ENCODE data around the gene AOC2. TPM values are rescaled to one million over a fixed set of nuclear protein-coding genes. Genes with fewer than 3 reads are reported as not detected.

Gene AOC2
- total and polyA plus RNA-seq, 2 of the 13 experiments (the other 11 are each of a cell fraction or from before 2014, with no cell fraction given), result 1.2 to 3.3 TPM

- TF ChIP-seq, protein P1, sequence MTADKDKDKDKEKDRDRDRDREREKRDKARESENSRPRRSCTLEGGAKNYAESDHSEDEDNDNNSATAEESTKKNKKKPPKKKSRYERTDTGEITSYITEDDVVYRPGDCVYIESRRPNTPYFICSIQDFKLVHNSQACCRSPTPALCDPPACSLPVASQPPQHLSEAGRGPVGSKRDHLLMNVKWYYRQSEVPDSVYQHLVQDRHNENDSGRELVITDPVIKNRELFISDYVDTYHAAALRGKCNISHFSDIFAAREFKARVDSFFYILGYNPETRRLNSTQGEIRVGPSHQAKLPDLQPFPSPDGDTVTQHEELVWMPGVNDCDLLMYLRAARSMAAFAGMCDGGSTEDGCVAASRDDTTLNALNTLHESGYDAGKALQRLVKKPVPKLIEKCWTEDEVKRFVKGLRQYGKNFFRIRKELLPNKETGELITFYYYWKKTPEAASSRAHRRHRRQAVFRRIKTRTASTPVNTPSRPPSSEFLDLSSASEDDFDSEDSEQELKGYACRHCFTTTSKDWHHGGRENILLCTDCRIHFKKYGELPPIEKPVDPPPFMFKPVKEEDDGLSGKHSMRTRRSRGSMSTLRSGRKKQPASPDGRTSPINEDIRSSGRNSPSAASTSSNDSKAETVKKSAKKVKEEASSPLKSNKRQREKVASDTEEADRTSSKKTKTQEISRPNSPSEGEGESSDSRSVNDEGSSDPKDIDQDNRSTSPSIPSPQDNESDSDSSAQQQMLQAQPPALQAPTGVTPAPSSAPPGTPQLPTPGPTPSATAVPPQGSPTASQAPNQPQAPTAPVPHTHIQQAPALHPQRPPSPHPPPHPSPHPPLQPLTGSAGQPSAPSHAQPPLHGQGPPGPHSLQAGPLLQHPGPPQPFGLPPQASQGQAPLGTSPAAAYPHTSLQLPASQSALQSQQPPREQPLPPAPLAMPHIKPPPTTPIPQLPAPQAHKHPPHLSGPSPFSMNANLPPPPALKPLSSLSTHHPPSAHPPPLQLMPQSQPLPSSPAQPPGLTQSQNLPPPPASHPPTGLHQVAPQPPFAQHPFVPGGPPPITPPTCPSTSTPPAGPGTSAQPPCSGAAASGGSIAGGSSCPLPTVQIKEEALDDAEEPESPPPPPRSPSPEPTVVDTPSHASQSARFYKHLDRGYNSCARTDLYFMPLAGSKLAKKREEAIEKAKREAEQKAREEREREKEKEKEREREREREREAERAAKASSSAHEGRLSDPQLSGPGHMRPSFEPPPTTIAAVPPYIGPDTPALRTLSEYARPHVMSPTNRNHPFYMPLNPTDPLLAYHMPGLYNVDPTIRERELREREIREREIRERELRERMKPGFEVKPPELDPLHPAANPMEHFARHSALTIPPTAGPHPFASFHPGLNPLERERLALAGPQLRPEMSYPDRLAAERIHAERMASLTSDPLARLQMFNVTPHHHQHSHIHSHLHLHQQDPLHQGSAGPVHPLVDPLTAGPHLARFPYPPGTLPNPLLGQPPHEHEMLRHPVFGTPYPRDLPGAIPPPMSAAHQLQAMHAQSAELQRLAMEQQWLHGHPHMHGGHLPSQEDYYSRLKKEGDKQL (CRISPR knock-in tag; IDR thresholded peaks at IDR 0.05; ENCODE audit: low read depth), result peak; percentile 83
- TF ChIP-seq, protein P2, sequence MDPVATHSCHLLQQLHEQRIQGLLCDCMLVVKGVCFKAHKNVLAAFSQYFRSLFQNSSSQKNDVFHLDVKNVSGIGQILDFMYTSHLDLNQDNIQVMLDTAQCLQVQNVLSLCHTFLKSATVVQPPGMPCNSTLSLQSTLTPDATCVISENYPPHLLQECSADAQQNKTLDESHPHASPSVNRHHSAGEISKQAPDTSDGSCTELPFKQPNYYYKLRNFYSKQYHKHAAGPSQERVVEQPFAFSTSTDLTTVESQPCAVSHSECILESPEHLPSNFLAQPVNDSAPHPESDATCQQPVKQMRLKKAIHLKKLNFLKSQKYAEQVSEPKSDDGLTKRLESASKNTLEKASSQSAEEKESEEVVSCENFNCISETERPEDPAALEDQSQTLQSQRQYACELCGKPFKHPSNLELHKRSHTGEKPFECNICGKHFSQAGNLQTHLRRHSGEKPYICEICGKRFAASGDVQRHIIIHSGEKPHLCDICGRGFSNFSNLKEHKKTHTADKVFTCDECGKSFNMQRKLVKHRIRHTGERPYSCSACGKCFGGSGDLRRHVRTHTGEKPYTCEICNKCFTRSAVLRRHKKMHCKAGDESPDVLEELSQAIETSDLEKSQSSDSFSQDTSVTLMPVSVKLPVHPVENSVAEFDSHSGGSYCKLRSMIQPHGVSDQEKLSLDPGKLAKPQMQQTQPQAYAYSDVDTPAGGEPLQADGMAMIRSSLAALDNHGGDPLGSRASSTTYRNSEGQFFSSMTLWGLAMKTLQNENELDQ (CRISPR knock-in tag; IDR thresholded peaks at IDR 0.05; ENCODE audit: borderline replicate concordance), result no peak
- TF ChIP-seq CREBL2 (CRISPR knock-in tag; IDR thresholded peaks at IDR 0.05; ENCODE audit: borderline replicate concordance), result 0 out of 2 replicates have a peak, but pooled peaks have one; percentile 35
- TF ChIP-seq HNRNPH1 (optimal IDR thresholded peaks at IDR 0.05; ENCODE audit: low read depth, low read length), result no peak
- TF ChIP-seq PREB (CRISPR knock-in tag; IDR thresholded peaks at IDR 0.05), result no peak
- TF ChIP-seq XRCC5 (optimal IDR thresholded peaks at IDR 0.05; ENCODE audit: low read length), result peak; percentile 40
- no peak for TF ChIP-seq ZNF749 (CRISPR knock-in tag; IDR thresholded peaks at IDR 0.05; ENCODE audit: borderline replicate concordance)
- TF ChIP-seq, protein P3, sequence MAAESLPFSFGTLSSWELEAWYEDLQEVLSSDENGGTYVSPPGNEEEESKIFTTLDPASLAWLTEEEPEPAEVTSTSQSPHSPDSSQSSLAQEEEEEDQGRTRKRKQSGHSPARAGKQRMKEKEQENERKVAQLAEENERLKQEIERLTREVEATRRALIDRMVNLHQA (CRISPR knock-in tag; IDR thresholded peaks at IDR 0.05), result no peak
- TF ChIP-seq ARNT2 (CRISPR knock-in tag; IDR thresholded peaks at IDR 0.05; ENCODE audit: low read depth), result no peak; the same call in none of the 2 replicates
- TF ChIP-seq, protein P4, sequence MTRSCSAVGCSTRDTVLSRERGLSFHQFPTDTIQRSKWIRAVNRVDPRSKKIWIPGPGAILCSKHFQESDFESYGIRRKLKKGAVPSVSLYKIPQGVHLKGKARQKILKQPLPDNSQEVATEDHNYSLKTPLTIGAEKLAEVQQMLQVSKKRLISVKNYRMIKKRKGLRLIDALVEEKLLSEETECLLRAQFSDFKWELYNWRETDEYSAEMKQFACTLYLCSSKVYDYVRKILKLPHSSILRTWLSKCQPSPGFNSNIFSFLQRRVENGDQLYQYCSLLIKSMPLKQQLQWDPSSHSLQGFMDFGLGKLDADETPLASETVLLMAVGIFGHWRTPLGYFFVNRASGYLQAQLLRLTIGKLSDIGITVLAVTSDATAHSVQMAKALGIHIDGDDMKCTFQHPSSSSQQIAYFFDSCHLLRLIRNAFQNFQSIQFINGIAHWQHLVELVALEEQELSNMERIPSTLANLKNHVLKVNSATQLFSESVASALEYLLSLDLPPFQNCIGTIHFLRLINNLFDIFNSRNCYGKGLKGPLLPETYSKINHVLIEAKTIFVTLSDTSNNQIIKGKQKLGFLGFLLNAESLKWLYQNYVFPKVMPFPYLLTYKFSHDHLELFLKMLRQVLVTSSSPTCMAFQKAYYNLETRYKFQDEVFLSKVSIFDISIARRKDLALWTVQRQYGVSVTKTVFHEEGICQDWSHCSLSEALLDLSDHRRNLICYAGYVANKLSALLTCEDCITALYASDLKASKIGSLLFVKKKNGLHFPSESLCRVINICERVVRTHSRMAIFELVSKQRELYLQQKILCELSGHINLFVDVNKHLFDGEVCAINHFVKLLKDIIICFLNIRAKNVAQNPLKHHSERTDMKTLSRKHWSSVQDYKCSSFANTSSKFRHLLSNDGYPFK (CRISPR knock-in tag; IDR thresholded peaks at IDR 0.05; ENCODE audit: borderline replicate concordance), result peak; percentile 2; the same call in 1 of the 2 replicates
- peak; percentile 40 to 50; a peak in 3 of 4 replicates for TF ChIP-seq POLR2A (IDR thresholded peaks at IDR 0.05; ENCODE audit: insufficient read depth in 1 of 2, low read depth in 2 of 2, low read length in 2 of 2)
- peak; percentile 70 for TF ChIP-seq ELF4 (CRISPR knock-in tag; IDR thresholded peaks at IDR 0.05; ENCODE audit: borderline replicate concordance)
- no peak for TF ChIP-seq JUNB (CRISPR knock-in tag; IDR thresholded peaks at IDR 0.05; ENCODE audit: borderline replicate concordance)
These were observed 50.2 kb downstream of the AOC2 start (continued) for GRCh38 chr17:42894283-42895184.

Measured in HepG2 (cell line).